G401.6 (cell line): ENCODE measurements around the gene IQGAP3.

ENCODE experiments used
- FAIRE-seq: peaks from 2 replicates; lab custom pipeline; 2012; peaks lifted over from hg19 to GRCh38; lab: Jason Lieb, UNC

The IQGAP3 gene

GRCh38 chr1:156509424-156510034 lies 62.8 kb downstream of the IQGAP3 start:
- FAIRE-seq, result no peak

- no peak for FAIRE-seq
Observed at GRCh38 chr1:156508955-156509234, 63.5 kb downstream of the IQGAP3 start.

- no peak for FAIRE-seq
Observed at GRCh38 chr1:156508205-156508954, 64.0 kb downstream of the IQGAP3 start.

- FAIRE-seq, result no peak
Observed at GRCh38 chr1:156506450-156506849, 65.9 kb downstream of the IQGAP3 start.

GRCh38 chr1:156505679-156506298 lies 66.6 kb downstream of the IQGAP3 start:
- FAIRE-seq, result no peak

GRCh38 chr1:156504821-156505678 lies 67.3 kb downstream of the IQGAP3 start:
- peak; percentile 93 for FAIRE-seq

- FAIRE-seq, result no peak
Observed at GRCh38 chr1:156504438-156504813, 67.9 kb downstream of the IQGAP3 start.

GRCh38 chr1:156503698-156504437 lies 68.5 kb downstream of the IQGAP3 start:
- no peak for FAIRE-seq

- FAIRE-seq, result peak; percentile 96
Observed at GRCh38 chr1:156502894-156503697, 69.3 kb downstream of the IQGAP3 start.

- no peak for FAIRE-seq
Observed at GRCh38 chr1:156502391-156502893, 69.9 kb downstream of the IQGAP3 start.

GRCh38 chr1:156500793-156501506 lies 71.4 kb downstream of the IQGAP3 start:
- no peak for FAIRE-seq

- no peak for FAIRE-seq
Observed at GRCh38 chr1:156500543-156500792, 71.9 kb downstream of the IQGAP3 start, which contains the start of gene MEF2D. Gene MEF2D, minus strand, starts transcription at chr1:156500775. Its CDS starts 17,483 bp downstream, at chr1:156483292.

- FAIRE-seq, result no peak
Observed at GRCh38 chr1:156499842-156500542, 72.4 kb downstream of the IQGAP3 start.

- no peak for FAIRE-seq
Observed at GRCh38 chr1:156499194-156499841, 73.0 kb downstream of the IQGAP3 start.

- no peak for FAIRE-seq
Observed at GRCh38 chr1:156498432-156499193, 73.8 kb downstream of the IQGAP3 start.

- FAIRE-seq, result no peak
Observed at GRCh38 chr1:156497743-156498431, 74.5 kb downstream of the IQGAP3 start.

- no peak for FAIRE-seq
Observed at GRCh38 chr1:156497078-156497742, 75.2 kb downstream of the IQGAP3 start.
